ENCODE data around the gene RUBCN.
A peak's percentile ranks its signal among the peaks of the same experiment; 100 is the strongest.
"Not testable (repeated sequence)": the region's sequence is repeated elsewhere in the genome, so short reads cannot be mapped to it uniquely, and the experiment has no call there.

Gene RUBCN

DNA sequence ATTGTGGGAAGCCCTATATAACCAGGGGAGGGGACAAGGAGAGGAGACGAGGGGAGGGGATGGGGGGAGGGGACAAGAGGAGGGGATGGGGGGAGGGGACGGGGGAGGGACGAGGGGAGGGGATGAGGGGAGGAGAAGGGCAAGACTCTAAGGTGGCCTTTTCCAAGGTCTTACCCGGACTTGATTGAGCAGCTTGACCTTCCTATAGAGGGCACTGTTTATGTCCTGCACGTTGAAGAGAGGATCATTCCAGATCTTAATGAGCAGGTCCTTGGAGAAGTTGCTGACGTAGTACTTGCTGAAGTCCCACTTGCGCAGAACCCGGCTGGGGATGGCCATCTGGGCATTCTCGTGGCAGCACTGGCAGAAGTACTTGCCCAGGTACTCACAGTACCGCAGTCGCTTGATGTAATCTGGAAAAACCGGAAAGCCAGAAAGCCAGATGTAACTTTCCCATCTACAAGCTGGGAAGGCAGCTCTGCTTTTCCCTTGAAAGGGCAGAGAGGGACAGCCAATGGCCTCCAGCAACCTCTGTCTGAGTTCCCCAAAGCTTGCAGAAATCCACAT, 55.7 kb downstream of the RUBCN start:
- no peak for DNase-seq

DNA sequence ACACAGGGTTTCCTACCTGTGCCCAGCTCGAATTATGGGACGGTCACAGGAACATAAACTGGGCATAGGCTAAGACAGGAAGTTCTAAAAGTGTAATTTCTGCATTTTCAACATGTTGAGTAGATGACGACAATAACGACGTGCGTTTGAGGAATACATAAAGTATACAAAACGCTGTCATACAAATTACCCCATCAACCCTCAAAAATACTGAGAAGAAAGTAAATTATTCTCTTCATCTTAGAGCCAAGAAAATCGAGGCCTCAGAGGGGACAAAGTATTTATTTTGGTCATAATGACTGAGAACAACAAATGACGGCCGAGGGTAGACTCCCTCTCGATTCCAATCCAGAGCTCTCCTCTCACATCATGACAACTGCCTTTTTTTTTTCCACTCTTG, 60.8 kb downstream of the RUBCN start:
- no peak for DNase-seq

- DNase-seq, result no peak
Measured at GRCh38 chr3:197675563-197675860, 61.2 kb downstream of the RUBCN start.

DNA sequence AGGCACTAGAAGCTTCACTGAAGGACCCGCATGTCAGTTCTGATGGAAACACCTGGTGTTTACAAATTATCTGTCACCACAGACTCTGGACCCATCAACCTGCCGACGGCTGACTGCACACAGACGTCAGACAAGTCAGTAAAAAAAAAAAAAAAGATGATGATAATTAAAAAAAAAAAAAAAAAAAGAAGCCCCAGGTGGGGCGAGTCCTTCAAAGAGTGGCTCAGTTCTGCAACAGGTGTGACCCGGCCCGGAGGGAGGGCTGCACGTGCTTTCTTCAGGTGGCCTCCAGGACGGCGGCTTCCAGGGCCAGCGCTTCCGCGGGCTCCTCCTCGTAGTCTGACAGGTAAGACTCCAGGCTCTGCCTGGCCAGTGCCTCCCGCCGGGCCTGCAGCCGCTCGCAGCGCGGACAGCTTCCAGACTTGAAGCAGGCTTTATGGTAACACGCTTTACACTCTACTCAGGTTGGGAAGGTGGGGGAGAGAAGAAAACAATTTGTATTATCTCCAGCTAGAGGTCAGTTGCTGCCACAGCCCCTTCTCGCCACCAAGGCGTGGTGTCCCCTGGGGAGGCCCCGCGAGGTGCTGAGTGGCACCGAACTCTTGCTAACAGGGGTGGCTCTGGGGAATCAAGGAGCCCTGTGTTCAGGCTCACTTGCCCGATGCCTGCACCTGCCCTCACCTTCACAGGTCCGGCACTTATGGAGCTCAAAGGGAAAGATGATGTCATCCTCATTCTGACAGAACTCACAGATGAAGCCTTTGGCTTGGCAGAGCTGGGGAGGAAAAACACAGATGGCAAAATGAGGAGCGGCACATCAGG, 61.8 kb downstream of the RUBCN start:
- DNase-seq, result no peak

- DNase-seq, result no peak
Measured at GRCh38 chr3:197673170-197673569, 63.5 kb downstream of the RUBCN start.

DNA sequence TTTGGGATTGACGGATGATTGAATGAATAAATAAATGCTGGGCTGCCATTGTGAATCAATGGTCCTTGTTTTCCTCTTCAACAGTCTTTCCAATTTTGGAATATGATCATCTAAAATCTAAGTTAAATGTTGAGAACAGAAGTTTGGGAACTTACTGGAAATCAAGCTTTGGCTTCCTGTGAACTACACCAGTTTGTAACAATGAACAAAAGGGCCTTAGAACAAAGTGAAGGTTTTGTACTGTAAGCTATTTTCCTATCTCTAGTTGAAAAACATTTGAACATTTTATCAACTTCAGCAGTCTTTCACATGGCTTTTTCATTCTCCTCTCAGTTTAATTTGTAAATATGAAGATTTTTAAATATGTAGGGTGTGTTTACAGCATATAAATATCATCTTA, 66.3 kb downstream of the RUBCN start:
- no peak for DNase-seq

- no peak for DNase-seq
Measured at GRCh38 chr3:197667968-197668367, 68.7 kb downstream of the RUBCN start.

GRCh38 chr3:197667293-197667692, 69.4 kb downstream of the RUBCN start:
- DNase-seq, result not testable (repeated sequence)

DNA sequence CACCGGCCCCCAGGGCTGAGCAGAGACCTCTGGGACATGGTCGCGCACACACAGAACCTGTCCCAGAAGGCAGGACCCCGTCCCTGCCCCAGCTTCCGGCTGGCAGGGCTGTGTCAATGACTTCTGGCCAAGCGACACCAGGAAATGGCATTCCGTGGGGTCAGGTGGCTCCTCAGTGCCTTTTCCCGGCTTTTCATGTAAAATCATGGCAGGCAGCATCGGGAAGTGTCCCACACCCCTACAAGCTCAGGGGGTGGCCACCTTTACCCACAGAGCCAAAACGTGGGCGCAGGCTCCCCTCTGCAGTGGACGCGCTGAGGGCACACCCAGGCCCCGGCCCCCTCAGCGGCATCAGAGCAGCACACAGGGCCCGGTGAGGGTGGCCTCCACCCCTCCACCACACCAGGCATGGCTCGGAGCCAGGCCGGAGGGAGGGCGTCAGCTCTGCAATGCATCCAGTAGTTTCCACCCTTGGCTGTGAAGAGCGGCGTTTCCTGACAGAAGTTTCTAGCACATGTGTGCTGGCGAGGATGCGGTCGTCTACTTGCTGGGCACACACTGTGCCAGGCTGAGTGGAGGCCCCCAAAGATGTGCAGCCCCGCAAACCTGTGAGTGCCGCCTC, 70.4 kb downstream of the RUBCN start:
- DNase-seq, result not testable (repeated sequence)

DNA sequence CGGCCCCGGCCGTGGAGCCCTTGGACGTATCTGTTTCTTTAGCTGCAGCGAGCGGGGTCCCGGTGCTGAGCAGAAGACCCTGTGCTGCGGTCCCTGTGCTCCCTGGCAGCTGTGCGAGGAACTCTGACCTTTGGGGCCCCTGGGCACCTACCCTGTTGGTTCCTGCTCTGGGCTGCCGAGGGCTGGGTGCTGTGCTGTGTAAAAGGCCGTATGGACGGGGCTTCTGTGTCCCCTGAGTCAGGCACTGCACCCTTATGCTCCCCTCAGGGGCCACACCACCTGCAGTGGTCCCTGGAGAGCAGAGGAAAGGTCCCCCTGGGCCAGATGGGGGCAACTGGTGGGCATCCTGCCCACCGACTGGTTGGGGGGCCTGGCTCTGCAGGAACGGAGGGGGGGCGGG, 71.2 kb downstream of the RUBCN start:
- not testable (repeated sequence) for DNase-seq

GRCh38 chr3:197665142-197665491, 71.6 kb downstream of the RUBCN start:
- not testable (repeated sequence) for DNase-seq

GRCh38 chr3:197664414-197665141, 72.1 kb downstream of the RUBCN start:
- peak; percentile 13 to 17 for DNase-seq

DNA sequence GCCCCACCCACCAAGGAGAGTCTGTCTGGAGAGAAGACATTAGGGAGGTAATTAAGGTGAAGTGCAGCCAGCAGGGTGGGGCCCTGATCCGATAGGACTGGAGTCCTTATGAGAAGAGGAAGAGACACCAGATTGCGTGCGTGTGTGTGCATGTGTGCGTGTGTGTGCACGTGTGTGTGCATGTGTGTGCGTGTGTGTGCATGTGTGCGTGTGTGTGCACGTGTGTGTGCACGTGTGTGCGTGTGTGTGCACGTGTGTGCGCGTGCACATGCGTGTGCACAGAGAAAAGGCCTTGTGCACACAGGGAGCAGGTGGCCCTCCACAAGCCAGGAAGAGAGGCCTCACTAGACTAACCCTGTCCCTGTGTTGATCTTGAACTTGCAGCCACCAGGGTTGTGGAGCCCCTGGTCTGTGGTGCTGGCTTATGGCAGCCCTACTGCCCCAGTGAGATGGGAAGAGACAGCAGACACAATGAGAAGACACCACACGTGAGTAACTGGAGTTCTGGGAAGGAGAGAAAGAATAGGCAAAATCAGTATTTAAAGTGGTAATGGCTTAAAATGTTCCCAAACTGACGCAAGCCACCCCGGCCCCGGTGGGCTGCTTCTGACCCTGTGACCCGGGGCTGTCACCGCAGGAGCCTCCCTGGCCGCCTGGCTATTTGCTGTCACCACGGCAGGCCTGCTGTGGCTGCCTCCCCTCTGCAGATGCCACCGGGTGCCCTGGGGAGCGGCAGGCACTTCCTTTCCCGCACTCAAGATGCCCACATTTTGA, 73.2 kb downstream of the RUBCN start:
- not testable (repeated sequence) for DNase-seq

- DNase-seq, result not testable (repeated sequence)
Measured at GRCh38 chr3:197662352-197662751, 74.4 kb downstream of the RUBCN start.

GRCh38 chr3:197661874-197662273, 74.8 kb downstream of the RUBCN start:
- not testable (repeated sequence) for DNase-seq

DNA sequence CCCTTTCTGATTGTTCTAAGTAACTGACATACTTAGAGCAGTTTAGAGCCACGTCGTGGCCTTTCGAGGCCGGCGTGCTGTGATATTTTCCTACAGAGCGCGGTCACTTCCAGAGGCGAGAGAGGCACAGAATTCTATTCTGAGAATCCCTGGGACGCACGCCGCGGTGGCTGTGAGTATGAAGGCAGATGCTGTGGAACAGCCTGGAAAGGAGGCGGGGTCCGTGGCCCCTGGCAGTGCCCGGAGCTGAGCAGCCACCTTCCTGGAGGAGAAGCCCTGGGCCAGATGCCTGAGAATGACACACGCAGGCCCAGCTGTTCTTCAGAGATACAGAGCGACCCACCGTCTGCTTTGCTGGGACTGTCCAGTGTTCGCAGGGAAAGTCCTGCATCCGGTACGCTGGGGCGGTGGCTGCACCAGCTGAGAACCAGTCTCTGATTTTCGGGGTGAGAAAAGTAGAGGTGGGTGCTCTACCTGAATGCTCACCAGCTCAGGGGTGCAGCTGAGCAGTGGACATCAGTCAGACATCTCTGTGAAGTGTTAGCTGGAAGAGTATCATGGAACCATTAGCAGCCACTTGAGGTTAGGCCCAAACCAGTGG, 75.4 kb downstream of the RUBCN start:
- DNase-seq, result not testable (repeated sequence)

GRCh38 chr3:197659701-197660100, 77.0 kb downstream of the RUBCN start:
- DNase-seq, result not testable (repeated sequence)

DNA sequence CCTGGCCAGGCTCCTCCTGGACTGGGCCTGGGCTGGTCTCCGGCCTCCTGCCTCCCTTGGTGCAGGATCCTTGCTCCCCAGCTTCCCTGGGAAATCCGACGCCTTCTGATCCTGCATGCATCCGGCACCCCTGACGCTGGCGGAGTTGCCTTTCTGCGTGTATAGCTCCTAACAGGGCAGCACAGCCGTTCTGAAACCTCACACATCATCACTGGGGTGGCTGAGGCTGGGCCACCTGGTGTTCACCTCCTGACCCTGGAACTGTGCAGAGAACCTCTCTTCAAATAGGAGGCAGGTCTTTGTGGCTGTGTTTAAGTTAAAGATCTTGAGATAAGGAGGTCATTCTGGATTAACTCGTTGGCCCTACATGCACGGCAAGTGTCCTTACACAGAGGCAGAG, 77.6 kb downstream of the RUBCN start:
- DNase-seq, result not testable (repeated sequence)

- not testable (repeated sequence) for DNase-seq
Measured at GRCh38 chr3:197658706-197659105, 78.0 kb downstream of the RUBCN start.

GRCh38 chr3:197657541-197658292, 79.0 kb downstream of the RUBCN start:
- not testable (repeated sequence) for DNase-seq

DNA sequence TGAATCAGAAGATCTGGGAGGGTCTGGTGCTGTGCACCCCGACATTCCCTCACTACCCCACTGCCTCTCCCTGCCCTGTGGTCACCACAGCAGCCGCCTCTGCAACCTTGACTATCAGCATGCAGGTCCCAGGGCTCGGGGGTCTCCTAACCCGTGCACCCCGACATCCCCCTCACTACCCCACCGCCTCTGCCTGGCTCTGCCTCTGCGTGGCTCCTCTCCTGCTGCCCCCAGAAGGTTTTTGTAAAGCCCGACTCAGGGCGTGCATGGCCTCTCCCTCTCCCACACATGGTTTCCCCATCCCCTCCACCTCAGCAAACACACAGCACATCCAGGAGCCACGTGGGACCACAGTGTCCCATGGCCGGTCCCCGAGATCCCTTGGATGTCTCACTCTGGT, 79.7 kb downstream of the RUBCN start:
- not testable (repeated sequence) for DNase-seq

DNA sequence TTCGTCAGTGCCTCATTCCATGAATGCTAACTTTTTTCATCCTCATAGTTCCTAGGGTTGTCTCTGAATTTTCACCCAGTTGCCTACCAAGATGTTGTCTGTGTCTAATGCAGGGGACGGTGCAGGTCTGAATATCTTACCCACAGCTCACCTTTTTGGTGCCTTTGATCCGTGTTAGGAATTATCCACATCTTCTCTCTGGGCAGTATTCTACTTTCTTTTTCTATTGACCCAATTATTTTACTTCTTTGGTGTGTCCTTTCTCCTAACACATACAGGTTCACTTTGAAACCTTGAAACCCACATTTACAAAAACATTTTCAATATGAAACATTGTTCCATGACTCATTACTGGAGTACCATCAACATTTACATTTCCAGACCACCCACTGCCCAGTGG, 80.6 kb downstream of the RUBCN start:
- DNase-seq, result not testable (repeated sequence)
